HUES48 (cell line): Measurements from ENCODE around the gene MYBPC3.
A peak's percentile ranks its signal among the peaks of the same experiment; 100 is the strongest.

Experiments used
- H3K27ac ChIP-seq: one replicate; pipeline ENCODE4 v1.7.0; 2013; ENCODE audit warnings: low read depth, low read length, inconsistent platforms
- H3K27me3 ChIP-seq: 2 replicates; pipeline ENCODE4 v1.6.1; 2013; ENCODE audit warnings: mild to moderate bottlenecking, low read length; ENCODE audit not compliant: control insufficient read depth, insufficient read depth
- H3K36me3 ChIP-seq: 2 replicates; pipeline ENCODE4 v1.6.1; 2013; ENCODE audit warnings: low read length; ENCODE audit not compliant: control insufficient read depth, insufficient read depth
- H3K4me1 ChIP-seq: 2 replicates; pipeline ENCODE4 v1.6.1; 2013; ENCODE audit warnings: mild to moderate bottlenecking, low read length; ENCODE audit not compliant: control insufficient read depth, insufficient read depth
- H3K4me3 ChIP-seq: 2 replicates; pipeline ENCODE4 v1.5.1; 2013; ENCODE audit warnings: mild to moderate bottlenecking, low read depth, low read length
- H3K9ac ChIP-seq: 2 replicates; pipeline ENCODE4 v1.6.1; 2013; ENCODE audit warnings: mild to moderate bottlenecking, low read depth, low read length, moderate library complexity
- H3K9me3 ChIP-seq: 2 replicates; pipeline ENCODE4 v1.6.1; 2013; ENCODE audit warnings: low read length; ENCODE audit not compliant: control insufficient read depth, insufficient read depth

The MYBPC3 gene

DNA sequence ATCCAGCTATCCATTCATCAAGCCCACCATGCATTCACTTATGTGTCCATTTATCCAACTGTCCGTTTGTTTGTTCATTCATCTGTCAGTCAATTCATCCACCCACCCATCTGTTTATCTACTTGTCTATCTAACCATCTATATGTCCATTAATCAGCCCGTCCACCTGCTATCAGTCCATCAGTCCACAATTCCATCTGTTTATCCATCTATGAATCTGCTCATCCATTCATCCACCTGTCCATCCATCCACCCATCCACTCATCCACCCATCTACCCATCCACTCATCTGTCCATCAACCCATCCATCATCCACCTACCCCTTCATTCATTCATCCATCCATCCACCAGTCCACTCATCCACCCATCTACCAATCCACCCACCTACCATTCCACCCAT is 26.8 kb upstream of the MYBPC3 start:
- Histone ChIP-seq H3K9me3 (no peaks in the 10 kb centered on the region), H3K36me3 (no peaks in the 10 kb centered on the region), H3K4me1 (peaks cover 9% of the 10 kb centered on the region; the same call in 1 of the 2 replicates), H3K27ac (no peak overlapping the region), H3K4me3 (no peak overlapping the region), H3K9ac (no peak overlapping the region), H3K27me3 (no peaks in the 10 kb centered on the region)

GRCh38 chr11:47378836-47379170 is 26.3 kb upstream of the MYBPC3 start:
- H3K27ac ChIP-seq = no peak overlapping the region
- H3K36me3 ChIP-seq = no peaks in the 10 kb centered on the region
- no peaks in the 10 kb centered on the region for H3K9me3 ChIP-seq
- no peaks in the 10 kb centered on the region for H3K27me3 ChIP-seq
- peaks cover 9% of the 10 kb centered on the region; the same call in 1 of the 2 replicates for H3K4me1 ChIP-seq
- no peak overlapping the region for H3K4me3 ChIP-seq
- H3K9ac ChIP-seq = no peak overlapping the region

DNA sequence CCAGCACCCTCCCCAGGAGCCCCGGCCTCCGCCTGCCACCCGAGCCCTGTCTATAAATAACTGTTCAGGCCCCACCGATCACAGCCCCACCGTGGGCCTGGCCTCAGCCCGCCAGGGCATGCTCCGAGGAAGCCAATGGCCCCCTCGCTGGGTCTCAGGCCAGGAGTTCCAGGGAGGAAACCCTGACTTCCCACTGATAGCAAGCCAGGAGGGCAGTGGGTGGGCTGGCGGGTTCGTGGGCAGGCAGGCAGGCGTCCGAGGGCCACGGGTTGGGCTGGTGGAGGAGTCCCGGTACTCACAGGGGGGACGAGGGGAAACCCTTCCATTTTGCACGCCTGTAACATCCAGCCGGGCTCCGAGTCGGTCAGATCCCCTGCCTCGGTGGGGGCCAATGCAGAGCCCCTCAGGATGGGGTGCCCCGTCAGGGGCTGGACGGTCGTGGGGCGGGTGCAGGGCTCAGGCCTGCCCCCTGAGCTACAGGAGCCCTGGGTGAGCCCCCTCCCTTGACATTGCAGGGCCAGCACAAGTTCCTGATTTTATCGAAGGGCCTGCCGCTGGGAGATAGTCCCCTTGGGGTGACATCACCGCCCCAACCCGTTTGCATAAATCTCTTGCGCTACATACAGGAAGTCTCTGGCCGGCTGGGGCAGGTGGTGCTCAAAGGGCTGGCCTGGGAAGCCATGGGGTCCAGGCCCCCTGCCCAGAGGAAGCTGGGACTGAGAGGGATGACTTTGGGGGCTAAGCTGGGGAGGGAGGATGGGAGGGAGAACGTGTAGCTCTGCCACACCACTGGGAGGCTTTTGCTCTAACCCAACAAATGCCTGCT is 25.7 kb upstream of the MYBPC3 start, which contains the start of gene SPI1:
TSS of gene SPI1 (minus strand) at position 538 of the 826 bp plus-strand sequence. CDS start at position 344, 194 bp downstream.
- Histone ChIP-seq H3K27me3 (no peaks in the 10 kb centered on the region), H3K4me3 (no peak within 1 kb of the TSS), H3K9me3 (no peaks in the 10 kb centered on the region), H3K27ac (no peak within 1 kb of the TSS), H3K4me1 (peaks cover 9% of the 10 kb centered on the region; the same call in 1 of the 2 replicates), H3K9ac (no peak within 1 kb of the TSS), H3K36me3 (no peaks in the 10 kb centered on the region)

DNA sequence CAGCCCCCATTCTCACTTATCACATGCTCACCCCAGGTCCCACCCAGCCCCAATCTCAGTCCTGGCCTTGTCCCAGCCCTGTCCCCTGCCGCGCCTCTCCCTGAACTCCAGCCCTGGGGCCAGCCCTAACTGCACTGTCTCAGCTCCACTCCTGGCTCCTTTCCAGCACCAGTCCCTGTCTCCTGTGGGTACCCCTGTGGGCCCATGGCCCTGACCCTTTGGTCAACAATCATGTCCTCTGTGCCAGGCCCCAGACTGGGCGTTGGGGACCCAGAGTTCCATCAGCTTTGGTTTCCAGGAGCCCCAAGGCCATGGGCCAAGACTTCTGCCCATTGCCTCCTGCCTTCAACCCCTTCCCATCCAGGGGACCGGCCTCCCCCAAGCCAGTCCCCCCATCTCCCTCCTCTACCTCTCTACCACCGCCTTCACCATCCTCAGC is 25.1 kb upstream of the MYBPC3 start:
- Histone ChIP-seq H3K27me3 (no peaks in the 10 kb centered on the region), H3K36me3 (no peaks in the 10 kb centered on the region), H3K4me1 (peaks cover 9% of the 10 kb centered on the region; the same call in 1 of the 2 replicates), H3K9ac (no peak overlapping the region), H3K4me3 (no peak overlapping the region), H3K27ac (no peak overlapping the region), H3K9me3 (no peaks in the 10 kb centered on the region)

- H3K4me3 ChIP-seq = no peak overlapping the region
- H3K27me3 ChIP-seq = no peaks in the 10 kb centered on the region
- no peaks in the 10 kb centered on the region for H3K9me3 ChIP-seq
- no peak overlapping the region for H3K27ac ChIP-seq
- no peaks in the 10 kb centered on the region for H3K36me3 ChIP-seq
- H3K9ac ChIP-seq = no peak overlapping the region
- H3K4me1 ChIP-seq = peaks cover 9% of the 10 kb centered on the region; the same call in 1 of the 2 replicates
These were observed 24.2 kb upstream of the MYBPC3 start for GRCh38 chr11:47376525-47377371.

DNA sequence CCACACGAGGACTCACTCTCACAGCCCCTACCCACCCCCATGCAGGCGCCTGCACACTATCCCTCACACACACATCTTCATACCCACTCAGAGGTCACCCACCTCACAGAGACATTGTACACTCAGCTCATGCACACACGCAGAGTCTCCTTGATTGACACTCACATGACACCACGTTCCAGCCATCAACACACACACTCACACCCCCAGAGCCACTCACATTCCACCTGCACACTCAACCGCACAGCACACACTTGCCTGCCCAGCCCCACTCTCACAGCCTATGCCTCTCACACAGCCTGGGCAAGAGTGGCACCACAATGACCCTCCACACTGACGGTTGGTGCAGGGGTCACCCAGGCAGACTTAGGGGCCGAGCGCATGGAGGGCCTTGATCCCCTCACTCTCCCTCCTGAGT is 23.6 kb upstream of the MYBPC3 start:
- H3K27ac ChIP-seq = no peak overlapping the region
- H3K36me3 ChIP-seq = no peaks in the 10 kb centered on the region
- no peak overlapping the region for H3K9ac ChIP-seq
- H3K9me3 ChIP-seq = no peaks in the 10 kb centered on the region
- H3K27me3 ChIP-seq = no peaks in the 10 kb centered on the region
- H3K4me3 ChIP-seq = no peak overlapping the region
- peaks cover 9% of the 10 kb centered on the region; the same call in 1 of the 2 replicates for H3K4me1 ChIP-seq

DNA sequence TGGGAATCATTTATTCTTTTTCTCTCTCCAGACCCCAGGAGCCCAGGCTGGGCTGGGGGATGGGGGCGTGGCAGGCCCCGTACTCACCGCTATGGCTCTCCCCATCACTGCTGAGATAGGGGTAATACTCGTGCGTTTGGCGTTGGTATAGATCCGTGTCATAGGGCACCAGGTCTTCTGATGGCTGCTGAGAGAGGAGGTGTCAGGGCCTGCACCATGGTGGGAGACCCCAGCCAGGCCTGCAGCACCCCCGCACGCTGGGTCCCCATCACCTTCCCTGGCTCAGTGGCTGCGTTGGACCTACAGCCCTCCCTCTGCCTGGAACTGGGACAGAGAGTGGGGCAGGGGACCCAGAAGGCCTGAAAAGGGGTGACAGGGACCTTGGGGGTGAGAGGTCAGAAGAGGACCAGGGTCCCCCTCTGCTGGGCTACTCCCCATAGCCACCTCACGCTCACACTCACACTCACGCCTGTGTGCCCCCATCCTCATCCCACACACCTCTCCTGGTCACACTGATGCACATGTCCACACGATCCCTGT is 23.1 kb upstream of the MYBPC3 start:
- Histone ChIP-seq H3K4me1 (peaks cover 9% of the 10 kb centered on the region; the same call in 1 of the 2 replicates), H3K27ac (no peak overlapping the region), H3K9me3 (no peaks in the 10 kb centered on the region), H3K9ac (no peak overlapping the region), H3K4me3 (no peak overlapping the region), H3K27me3 (no peaks in the 10 kb centered on the region), H3K36me3 (no peaks in the 10 kb centered on the region)

DNA sequence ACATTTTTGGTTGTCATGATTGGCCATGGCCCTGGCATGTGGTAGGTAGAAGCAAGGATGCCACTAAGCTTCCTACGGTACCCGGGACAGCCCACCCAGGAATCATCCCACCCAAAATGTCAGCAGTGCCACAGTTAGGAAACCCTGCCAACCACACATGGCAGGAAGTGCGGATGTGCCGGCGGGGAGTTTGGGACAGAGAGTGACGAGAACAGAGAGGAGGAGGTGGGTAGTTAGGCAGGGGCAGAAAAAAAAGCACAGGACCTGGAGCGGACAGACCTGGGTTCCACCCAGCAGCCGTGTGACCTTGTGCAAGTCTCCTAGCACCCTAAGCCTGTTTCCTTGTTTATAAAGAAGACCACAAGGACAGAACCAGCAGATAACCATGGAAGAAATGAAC is 22.5 kb upstream of the MYBPC3 start:
- no peak overlapping the region for H3K9ac ChIP-seq
- no peaks in the 10 kb centered on the region for H3K36me3 ChIP-seq
- H3K27ac ChIP-seq = no peak overlapping the region
- no peaks in the 10 kb centered on the region for H3K27me3 ChIP-seq
- H3K4me3 ChIP-seq = no peak overlapping the region
- no peaks in the 10 kb centered on the region for H3K9me3 ChIP-seq
- H3K4me1 ChIP-seq = peaks cover 9% of the 10 kb centered on the region; the same call in 1 of the 2 replicates

GRCh38 chr11:47374720-47375019 is 22.2 kb upstream of the MYBPC3 start:
- Histone ChIP-seq H3K4me3 (no peak overlapping the region), H3K4me1 (peaks cover 9% of the 10 kb centered on the region; the same call in 1 of the 2 replicates), H3K27ac (no peak overlapping the region), H3K36me3 (no peaks in the 10 kb centered on the region), H3K9ac (no peak overlapping the region), H3K27me3 (no peaks in the 10 kb centered on the region), H3K9me3 (no peaks in the 10 kb centered on the region)

GRCh38 chr11:47373876-47374719 is 21.6 kb upstream of the MYBPC3 start:
- H3K4me3 ChIP-seq = no peak overlapping the region
- no peaks in the 10 kb centered on the region for H3K36me3 ChIP-seq
- peaks cover 9% of the 10 kb centered on the region; the same call in 1 of the 2 replicates for H3K4me1 ChIP-seq
- no peaks in the 10 kb centered on the region for H3K27me3 ChIP-seq
- H3K27ac ChIP-seq = peak overlapping the region; percentile 18
- H3K9me3 ChIP-seq = no peaks in the 10 kb centered on the region
- H3K9ac ChIP-seq = no peak overlapping the region
